Peyer's patch (tissue), 4 donors: ENCODE data around the gene DENND4C.

Experiments
- POLR2A ChIP-seq, 2 donors: fragments of 450-650 bp; IDR thresholded peaks; one replicate each; pipeline ENCODE4 v1.5.1; 2017; ENCODE audit warnings: antibody characterized with exemption in 2 of 2, mild to moderate bottlenecking in 2 of 2, moderate library complexity in 2 of 2
- TF ChIP-seq, protein P1 (sequence below), 6 experiments: fragments of 450-650 bp in 4 of 6; fragments of 200-600 bp in 2 of 6; sonication (generic) in 1 of 6; IDR thresholded peaks; one replicate each; pipeline ENCODE4 v1.5.1; 2017 to 2019; ENCODE audit warnings: antibody characterized with exemption in 6 of 6, mild to moderate bottlenecking in 3 of 6, moderate library complexity in 1 of 6

DNA sequence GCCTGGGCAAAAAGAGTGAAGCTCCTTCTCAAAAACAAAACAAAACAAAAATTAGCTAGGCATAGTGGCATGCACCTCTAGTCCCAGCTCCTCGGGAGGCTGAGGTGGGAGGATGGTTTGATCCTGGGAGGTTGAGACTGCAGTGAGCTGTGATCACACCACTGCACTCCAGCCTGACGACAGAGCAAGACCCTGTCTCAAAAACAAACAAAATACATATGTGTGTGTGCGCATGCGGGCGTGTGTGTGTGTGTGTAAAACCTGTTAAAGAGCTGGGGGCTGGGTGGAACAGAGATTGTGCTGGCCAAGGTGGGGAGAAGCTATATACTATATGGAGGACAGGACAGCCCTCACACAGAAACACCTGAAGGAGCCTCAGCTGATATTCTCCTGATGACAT lies 27.4 kb upstream of the DENND4C start:
- TF ChIP-seq, protein P1, sequence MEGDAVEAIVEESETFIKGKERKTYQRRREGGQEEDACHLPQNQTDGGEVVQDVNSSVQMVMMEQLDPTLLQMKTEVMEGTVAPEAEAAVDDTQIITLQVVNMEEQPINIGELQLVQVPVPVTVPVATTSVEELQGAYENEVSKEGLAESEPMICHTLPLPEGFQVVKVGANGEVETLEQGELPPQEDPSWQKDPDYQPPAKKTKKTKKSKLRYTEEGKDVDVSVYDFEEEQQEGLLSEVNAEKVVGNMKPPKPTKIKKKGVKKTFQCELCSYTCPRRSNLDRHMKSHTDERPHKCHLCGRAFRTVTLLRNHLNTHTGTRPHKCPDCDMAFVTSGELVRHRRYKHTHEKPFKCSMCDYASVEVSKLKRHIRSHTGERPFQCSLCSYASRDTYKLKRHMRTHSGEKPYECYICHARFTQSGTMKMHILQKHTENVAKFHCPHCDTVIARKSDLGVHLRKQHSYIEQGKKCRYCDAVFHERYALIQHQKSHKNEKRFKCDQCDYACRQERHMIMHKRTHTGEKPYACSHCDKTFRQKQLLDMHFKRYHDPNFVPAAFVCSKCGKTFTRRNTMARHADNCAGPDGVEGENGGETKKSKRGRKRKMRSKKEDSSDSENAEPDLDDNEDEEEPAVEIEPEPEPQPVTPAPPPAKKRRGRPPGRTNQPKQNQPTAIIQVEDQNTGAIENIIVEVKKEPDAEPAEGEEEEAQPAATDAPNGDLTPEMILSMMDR (IDR thresholded peaks at IDR 0.05): no peak
- TF ChIP-seq POLR2A (IDR thresholded peaks at IDR 0.05): no peak
